Activated naive CD4-positive, alpha-beta T cell treated with anti-CD3 and anti-CD28 coated beads for 36 hours (primary cell): ENCODE measurements around the gene SIGLEC11. TPM values are rescaled to one million over a fixed set of nuclear protein-coding genes. Genes with fewer than 3 reads are reported as not detected.
"Not testable (repeated sequence)": the region's sequence is repeated elsewhere in the genome, so short reads cannot be mapped to it uniquely, and the experiment has no call there.

Source experiments
- CTCF ChIA-PET: fragments of 350-600 bp; sonication (Branson Sonifier 250); formaldehyde crosslinking; loops from one replicate; lab custom pipeline; 2021; ENCODE audit warnings: antibody characterized with exemption; lab: Charles Lee
- DNase-seq: peaks from one replicate; pipeline ENCODE4 v3.0.0-alpha.2; 2020
- H3K27ac Mint-ChIP-seq: one replicate; pipeline ENCODE4 v1.8.0; 2021; ENCODE audit warnings: mild to moderate bottlenecking, mixed read lengths
- H3K27me3 Mint-ChIP-seq: one replicate; pipeline ENCODE4 v1.8.0; 2021; ENCODE audit warnings: low read depth, mixed read lengths
- H3K36me3 Mint-ChIP-seq: one replicate; pipeline ENCODE4 v1.8.0; 2021; ENCODE audit warnings: low read depth, mixed read lengths
- H3K4me1 Mint-ChIP-seq: one replicate; pipeline ENCODE4 v1.8.0; 2021; ENCODE audit warnings: low read depth, mixed read lengths
- H3K4me3 Mint-ChIP-seq: one replicate; pipeline ENCODE4 v1.8.0; 2021; ENCODE audit warnings: mild to moderate bottlenecking, moderate library complexity, mixed read lengths
- H3K9me3 Mint-ChIP-seq: one replicate; pipeline ENCODE4 v1.8.0; 2021; ENCODE audit warnings: mixed read lengths
- intact Hi-C: fragments of 100-400 bp; cut with micrococcal nuclease; formaldehyde crosslinking; loops from one replicate; pipeline ENCODE4 v1.15.1; 2023
- total RNA-seq, 2 experiments: library from RNA; stranded (reverse); gene quantifications; one replicate each; pipeline ENCODE4 v1.2.3, GENCODE V29; 2021

SIGLEC11 gene
- total RNA-seq, 2 experiments from 2014 or later = not detected

- DNase-seq = peak; percentile 93
- H3K4me1 Mint-ChIP-seq = peaks cover 65% of the 10 kb centered on the region
- CTCF ChIA-PET = interaction anchor here (2.8 kb wide), 1 partner anchor 9 kb away, joined by 9 read pairs; no protein-coding TSS in a partner anchor
Observed at GRCh38 chr19:49929121-49929610, 31.8 kb downstream of the SIGLEC11 start, which contains the start of the genes ATF5 and NUP62. Gene ATF5, plus strand, starts transcription at chr19:49929205. Its CDS starts 1,646 bp downstream, at chr19:49930851. Gene NUP62, minus strand, starts transcription at chr19:49929504. Its CDS starts 19,697 bp downstream, at chr19:49909807.

DNA sequence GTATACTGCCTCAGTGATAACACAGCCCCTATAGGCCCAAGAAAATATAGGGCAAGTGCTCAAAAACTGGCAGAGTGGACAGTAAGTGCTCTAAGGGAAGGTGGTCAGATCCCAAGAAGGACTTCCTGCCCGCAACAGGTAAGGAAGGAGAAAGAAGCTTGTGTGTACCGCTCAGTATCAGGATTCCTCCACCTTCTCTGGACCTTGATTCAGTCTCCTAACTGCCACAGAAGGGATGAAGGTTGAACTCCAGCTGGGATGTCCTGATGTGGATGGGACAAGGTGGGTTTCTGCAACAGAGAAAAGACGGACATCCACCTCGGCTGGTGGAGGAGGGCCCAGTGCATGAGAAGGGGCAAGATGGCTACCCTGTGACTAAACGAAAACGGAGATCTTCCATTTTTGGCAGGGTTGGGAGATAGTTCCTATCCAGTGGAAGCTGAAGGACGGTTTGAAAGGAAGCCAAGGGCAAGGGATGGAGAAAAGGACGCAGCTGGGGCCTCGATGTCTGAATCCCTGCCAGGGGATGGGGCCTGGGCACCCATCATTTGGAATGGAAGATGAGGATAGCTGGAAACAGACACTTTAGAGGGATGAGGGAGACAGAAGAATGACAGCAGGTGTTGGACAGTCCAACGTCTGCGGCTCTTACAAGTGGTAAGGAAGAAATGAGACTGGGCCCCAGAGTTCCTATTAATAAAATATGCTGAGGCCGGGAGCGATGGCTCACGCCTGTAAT, 33.3 kb downstream of the SIGLEC11 start:
- CTCF ChIA-PET = interaction anchor here (0.6 to 2.8 kb wide), 4 partner anchors 10 to 239 kb away, joined by 3 to 9 read pairs (median 4); no protein-coding TSS in a partner anchor
- no peak for DNase-seq
- Mint-ChIP-seq H3K4me1 (peaks cover 60% of the 10 kb centered on the region), H3K36me3 (peaks cover 48% of the 10 kb centered on the region), H3K9me3 (no peaks in the 10 kb centered on the region), H3K27me3 (no peaks in the 10 kb centered on the region), H3K4me3 (peak overlapping the region; percentile 89), H3K27ac (peak overlapping the region; percentile 100)
- intact Hi-C loops = no loop called here

More at GRCh38 chr19:49929121-49929610, 31.8 kb downstream of the SIGLEC11 start, which contains the start of the genes ATF5 and NUP62:
- no peaks in the 10 kb centered on the region for H3K27me3 Mint-ChIP-seq
- H3K27ac Mint-ChIP-seq = peak within 1 kb of the TSS; percentile 100
- H3K9me3 Mint-ChIP-seq = no peaks in the 10 kb centered on the region
- H3K36me3 Mint-ChIP-seq = peaks cover 45% of the 10 kb centered on the region
- peak within 1 kb of the TSS; percentile 89 for H3K4me3 Mint-ChIP-seq
- intact Hi-C loops = loop anchor here (1.0 kb wide), 6 partner anchors 18 to 163 kb away; partner anchors contain the start of genes AKT1S1, TBC1D17 and VRK3

DNA sequence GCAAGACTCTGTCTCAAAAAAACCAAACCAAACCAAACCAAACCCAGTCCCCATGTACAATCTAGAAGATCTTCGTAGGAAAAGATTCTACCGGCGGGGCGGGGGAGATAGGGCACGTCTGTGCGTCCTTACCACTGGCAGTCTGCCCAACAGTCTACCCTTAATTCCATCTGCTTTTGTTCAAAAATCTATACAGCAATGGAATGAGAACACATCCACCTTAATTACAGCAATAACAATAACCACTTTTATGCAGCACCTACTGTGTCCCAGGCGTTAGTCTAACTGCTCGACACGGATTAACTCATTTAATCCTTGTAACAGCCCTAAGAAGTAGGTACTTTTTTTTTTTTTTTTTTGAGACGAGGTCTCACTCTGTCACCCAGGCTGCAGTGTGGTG, 34.5 kb downstream of the SIGLEC11 start:
- intact Hi-C loops = no loop called here
- Mint-ChIP-seq H3K27ac (peak overlapping the region; percentile 41), H3K36me3 (peaks cover 49% of the 10 kb centered on the region), H3K27me3 (no peaks in the 10 kb centered on the region), H3K9me3 (no peaks in the 10 kb centered on the region), H3K4me1 (peaks cover 61% of the 10 kb centered on the region), H3K4me3 (no peak overlapping the region)
- no peak for DNase-seq
- CTCF ChIA-PET = no interaction called here

GRCh38 chr19:49925486-49925885, 35.5 kb downstream of the SIGLEC11 start:
- Mint-ChIP-seq H3K4me1 (peaks cover 65% of the 10 kb centered on the region), H3K9me3 (no peaks in the 10 kb centered on the region), H3K27me3 (no peaks in the 10 kb centered on the region), H3K27ac (no peak overlapping the region), H3K4me3 (no peak overlapping the region), H3K36me3 (peaks cover 54% of the 10 kb centered on the region)
- DNase-seq = no peak
- intact Hi-C loops = no loop called here
- CTCF ChIA-PET = no interaction called here

GRCh38 chr19:49924881-49925210, 36.1 kb downstream of the SIGLEC11 start:
- Mint-ChIP-seq H3K4me1 (peaks cover 60% of the 10 kb centered on the region), H3K36me3 (peaks cover 51% of the 10 kb centered on the region), H3K27ac (peak overlapping the region; percentile 77)
- intact Hi-C loops, H3K27me3 Mint-ChIP-seq, CTCF ChIA-PET, H3K9me3 Mint-ChIP-seq, DNase-seq, H3K4me3 Mint-ChIP-seq: not testable (repeated sequence)

DNA sequence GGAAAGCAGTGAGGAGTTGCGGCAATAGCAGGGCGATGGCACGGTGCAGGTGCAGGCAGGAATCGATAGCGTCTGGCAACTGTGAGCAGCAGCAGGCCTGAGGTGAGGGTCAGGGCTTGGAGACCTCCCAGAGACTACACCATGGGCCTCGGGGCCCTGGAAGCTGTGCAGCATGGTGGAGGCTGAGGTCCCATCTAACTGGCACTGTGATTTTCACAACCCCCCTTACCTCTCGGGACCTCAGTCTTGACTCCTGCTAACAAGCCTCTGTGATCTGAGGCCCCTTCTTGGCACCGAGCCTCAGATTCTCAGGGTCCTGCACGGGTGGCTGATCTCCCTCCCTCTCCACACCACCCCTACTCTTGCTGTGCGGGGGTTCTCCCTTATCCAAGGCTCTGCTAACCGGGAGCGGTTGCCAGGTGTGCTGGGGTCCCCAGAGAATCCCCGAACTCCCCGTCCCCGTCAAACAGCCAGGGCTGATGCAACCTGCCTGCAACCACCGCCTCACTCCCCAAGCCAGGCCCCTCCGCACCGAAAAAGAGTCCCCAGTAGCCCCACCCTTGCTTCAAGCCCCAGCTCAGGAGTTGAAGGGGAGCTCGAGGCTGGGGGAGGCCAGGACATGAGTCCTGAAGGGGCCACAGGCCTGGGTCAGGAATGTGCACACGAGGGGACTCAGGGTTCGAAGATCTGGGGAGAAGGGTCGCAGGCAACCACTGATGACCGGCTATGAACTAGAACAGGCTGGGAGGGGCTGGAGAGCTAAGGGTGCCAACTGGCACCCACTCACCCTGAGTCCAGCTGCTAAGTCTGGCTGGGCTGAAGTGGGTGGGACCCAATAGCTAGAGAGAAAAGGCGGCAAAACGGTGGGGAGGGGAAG, 36.7 kb downstream of the SIGLEC11 start:
- Mint-ChIP-seq H3K4me3 (no peak overlapping the region), H3K27ac (peak overlapping the region; percentile 77), H3K4me1 (peaks cover 55% of the 10 kb centered on the region), H3K36me3 (peaks cover 50% of the 10 kb centered on the region), H3K9me3 (no peaks in the 10 kb centered on the region), H3K27me3 (no peaks in the 10 kb centered on the region)
- CTCF ChIA-PET = no interaction called here
- DNase-seq = no peak
- intact Hi-C loops = no loop called here

DNA sequence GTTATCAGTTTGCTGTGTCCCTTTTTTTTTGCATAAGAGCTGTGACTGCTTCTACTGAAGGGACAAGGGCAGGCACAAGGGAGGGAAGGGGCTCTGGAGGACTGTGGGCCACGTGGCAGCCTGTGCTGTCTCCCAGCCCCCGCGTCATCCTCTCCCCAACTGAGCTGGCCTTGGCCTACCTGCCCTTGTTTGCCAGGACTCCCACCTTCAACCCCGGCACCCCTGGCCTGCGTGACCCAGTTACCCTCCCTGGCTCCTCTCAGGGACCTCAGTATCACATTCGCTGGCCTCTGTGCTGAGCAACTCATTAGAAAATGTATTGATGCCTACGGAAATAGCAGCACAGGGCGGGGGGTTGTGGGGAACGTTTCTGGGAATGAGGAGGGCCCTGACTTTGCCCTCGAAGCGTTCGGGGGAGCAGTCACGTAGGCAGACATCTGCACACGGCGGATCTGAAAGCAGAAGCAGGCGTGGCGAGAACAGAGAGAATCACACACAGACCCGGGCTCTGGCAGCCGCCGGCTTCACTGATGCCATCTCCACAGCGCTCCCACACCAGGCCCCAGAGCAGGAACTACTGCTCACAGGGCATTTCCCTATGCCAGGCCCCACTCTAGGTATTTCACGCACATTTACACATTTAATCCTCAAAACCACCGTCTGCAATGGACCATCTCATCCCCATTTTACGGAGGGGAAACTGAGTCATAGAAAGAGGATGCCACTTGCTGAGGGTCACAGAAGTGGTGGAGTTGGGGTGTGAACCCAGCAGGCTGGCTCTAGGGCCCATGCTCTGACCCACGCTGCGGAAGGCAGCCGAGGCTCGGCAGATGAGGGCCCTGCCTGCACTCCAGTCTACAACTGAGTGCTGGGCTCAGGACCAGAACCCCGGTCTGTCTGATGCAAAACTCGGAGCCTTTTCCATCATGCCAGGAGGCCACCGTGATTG, 37.6 kb downstream of the SIGLEC11 start:
- Mint-ChIP-seq H3K27ac (peak overlapping the region; percentile 77), H3K9me3 (no peaks in the 10 kb centered on the region), H3K27me3 (no peaks in the 10 kb centered on the region), H3K4me3 (no peak overlapping the region), H3K4me1 (peaks cover 51% of the 10 kb centered on the region), H3K36me3 (peaks cover 47% of the 10 kb centered on the region)
- CTCF ChIA-PET = no interaction called here
- intact Hi-C loops = no loop called here
- DNase-seq = no peak

- intact Hi-C loops = no loop called here
- Mint-ChIP-seq H3K4me3 (no peak overlapping the region), H3K36me3 (peaks cover 43% of the 10 kb centered on the region)
Observed at GRCh38 chr19:49921871-49922795, 38.8 kb downstream of the SIGLEC11 start.

DNA sequence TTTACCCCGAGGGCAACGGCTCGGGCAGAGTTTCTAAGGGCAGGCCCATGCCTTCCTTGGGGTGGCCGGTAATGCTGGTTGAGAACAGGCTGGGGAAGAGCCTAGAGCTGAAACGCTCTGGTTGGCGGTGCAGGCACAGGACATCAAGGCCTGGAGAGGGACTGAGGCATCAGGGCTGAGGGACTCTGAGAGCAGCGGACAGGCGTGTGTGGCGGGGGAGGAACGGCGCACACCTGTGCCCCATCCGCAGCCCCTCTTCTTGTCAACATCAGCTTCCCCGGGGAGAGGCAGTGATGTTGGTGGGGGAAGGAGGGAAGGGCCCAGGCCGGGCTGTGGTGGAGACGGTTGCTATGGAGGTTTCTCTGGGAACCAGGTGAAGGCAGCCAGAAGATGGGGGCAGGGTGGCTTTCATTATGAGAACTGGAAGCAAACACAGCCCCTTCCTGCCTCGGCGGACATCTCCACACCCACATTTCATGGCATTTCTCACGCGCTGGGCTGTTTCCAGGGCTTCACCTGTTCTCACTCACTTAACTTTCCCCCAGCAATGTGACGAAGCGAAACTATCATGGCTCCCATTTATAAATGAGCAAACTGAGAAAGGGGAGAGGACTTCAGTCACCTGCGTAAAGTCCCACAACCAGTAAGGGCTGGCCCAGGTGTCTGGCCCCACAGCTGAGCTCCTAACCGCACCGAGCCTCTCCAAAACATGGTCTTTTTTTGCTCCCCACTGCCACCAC, 40.2 kb downstream of the SIGLEC11 start:
- H3K9me3 Mint-ChIP-seq = no peaks in the 10 kb centered on the region
- H3K27me3 Mint-ChIP-seq = no peaks in the 10 kb centered on the region
- no peak overlapping the region for H3K4me3 Mint-ChIP-seq
- peaks cover 43% of the 10 kb centered on the region for H3K4me1 Mint-ChIP-seq
- H3K36me3 Mint-ChIP-seq = peaks cover 44% of the 10 kb centered on the region
- DNase-seq = peak; percentile 18
- peak overlapping the region; percentile 41 for H3K27ac Mint-ChIP-seq
- CTCF ChIA-PET = interaction anchor here (1.6 kb wide), 1 partner anchor 30 kb away, joined by 4 read pairs; no protein-coding TSS in a partner anchor
- intact Hi-C loops = no loop called here

More at GRCh38 chr19:49921871-49922795, 38.8 kb downstream of the SIGLEC11 start:
- H3K9me3 Mint-ChIP-seq = no peaks in the 10 kb centered on the region
- no peaks in the 10 kb centered on the region for H3K27me3 Mint-ChIP-seq
- CTCF ChIA-PET = interaction anchor here (1.0 to 1.6 kb wide), 2 partner anchors 11 to 32 kb away, joined by 3 to 4 read pairs; no protein-coding TSS in a partner anchor
- H3K27ac Mint-ChIP-seq = peak overlapping the region; percentile 66
- H3K4me1 Mint-ChIP-seq = peaks cover 44% of the 10 kb centered on the region
- DNase-seq = no peak

DNA sequence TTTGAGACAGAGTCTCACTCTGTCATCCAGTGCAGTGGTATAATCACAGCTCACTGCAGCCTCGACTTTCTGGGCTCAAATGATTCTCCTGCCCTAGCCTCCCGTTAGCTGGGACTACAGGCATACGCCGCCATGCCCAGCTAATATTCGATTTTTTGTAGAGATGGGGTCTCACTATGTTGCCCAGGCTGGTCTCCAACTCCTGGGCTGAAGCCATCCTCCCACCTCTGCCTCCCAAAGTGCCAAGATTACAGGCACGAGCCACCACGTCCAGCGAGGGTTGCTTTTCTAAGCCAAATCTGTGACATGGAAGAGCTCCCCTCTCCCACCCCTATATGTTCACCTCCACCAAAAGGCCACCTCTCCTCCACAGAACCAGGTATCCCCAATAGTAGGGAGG, 42.9 kb downstream of the SIGLEC11 start:
- H3K27ac Mint-ChIP-seq = peak overlapping the region; percentile 53

More for the DNA sequence above, 42.9 kb downstream of the SIGLEC11 start:
- no peaks in the 10 kb centered on the region for H3K27me3 Mint-ChIP-seq
- no peak for DNase-seq
- intact Hi-C loops = no loop called here
- H3K36me3 Mint-ChIP-seq = peaks cover 51% of the 10 kb centered on the region
- H3K4me1 Mint-ChIP-seq = peaks cover 42% of the 10 kb centered on the region
- CTCF ChIA-PET = interaction anchor here (1.2 kb wide), 1 partner anchor 9 kb away, joined by 5 read pairs; no protein-coding TSS in a partner anchor
- H3K4me3 Mint-ChIP-seq = no peak overlapping the region
- H3K9me3 Mint-ChIP-seq = no peaks in the 10 kb centered on the region
